Parathyroid adenoma (tissue), 2 donors: ENCODE data around the gene MFSD11.

ENCODE experiments used
- H2AFZ ChIP-seq: fragments of 300-600 bp; sonication (generic); one replicate; pipeline ENCODE4 v1.7.0; 2017; ENCODE audit warnings: antibody characterized with exemption, mild to moderate bottlenecking
- H3K27ac ChIP-seq: fragments of 300-600 bp; sonication (generic); one replicate; pipeline ENCODE4 v1.7.0; 2017
- H3K27me3 ChIP-seq: fragments of 300-600 bp; sonication (generic); one replicate; pipeline ENCODE4 v1.7.0; 2017; ENCODE audit warnings: low read length; ENCODE audit not compliant: control insufficient read depth, insufficient read depth
- H3K36me3 ChIP-seq: fragments of 300-600 bp; sonication (generic); one replicate; pipeline ENCODE4 v1.7.0; 2017; ENCODE audit warnings: low read length; ENCODE audit not compliant: control insufficient read depth, insufficient read depth
- H3K4me1 ChIP-seq: fragments of 300-600 bp; sonication (generic); one replicate; pipeline ENCODE4 v1.7.0; 2017; ENCODE audit warnings: control low read depth
- H3K4me2 ChIP-seq: fragments of 300-600 bp; sonication (generic); one replicate; pipeline ENCODE4 v1.7.0; 2017; ENCODE audit warnings: low read length
- H3K4me3 ChIP-seq: fragments of 300-600 bp; sonication (generic); one replicate; pipeline ENCODE4 v1.7.0; 2017; ENCODE audit warnings: low read depth, low read length
- H3K79me2 ChIP-seq: fragments of 300-600 bp; sonication (generic); one replicate; pipeline ENCODE4 v1.7.0; 2017; ENCODE audit warnings: control low read depth
- H3K9ac ChIP-seq: fragments of 300-600 bp; sonication (generic); one replicate; pipeline ENCODE4 v1.7.0; 2017; ENCODE audit warnings: mild to moderate bottlenecking
- H3K9me3 ChIP-seq: fragments of 300-600 bp; sonication (generic); one replicate; pipeline ENCODE4 v1.7.0; 2017; ENCODE audit warnings: low read length; ENCODE audit not compliant: control insufficient read depth
- TF ChIP-seq, protein P1 (sequence below): fragments of 300-600 bp; sonication (generic); IDR thresholded peaks from one replicate; pipeline ENCODE4 v1.7.0; 2017; ENCODE audit warnings: antibody characterized with exemption, mild to moderate bottlenecking
- donor health status: primary hyperparathyroidism.

MFSD11 gene

DNA sequence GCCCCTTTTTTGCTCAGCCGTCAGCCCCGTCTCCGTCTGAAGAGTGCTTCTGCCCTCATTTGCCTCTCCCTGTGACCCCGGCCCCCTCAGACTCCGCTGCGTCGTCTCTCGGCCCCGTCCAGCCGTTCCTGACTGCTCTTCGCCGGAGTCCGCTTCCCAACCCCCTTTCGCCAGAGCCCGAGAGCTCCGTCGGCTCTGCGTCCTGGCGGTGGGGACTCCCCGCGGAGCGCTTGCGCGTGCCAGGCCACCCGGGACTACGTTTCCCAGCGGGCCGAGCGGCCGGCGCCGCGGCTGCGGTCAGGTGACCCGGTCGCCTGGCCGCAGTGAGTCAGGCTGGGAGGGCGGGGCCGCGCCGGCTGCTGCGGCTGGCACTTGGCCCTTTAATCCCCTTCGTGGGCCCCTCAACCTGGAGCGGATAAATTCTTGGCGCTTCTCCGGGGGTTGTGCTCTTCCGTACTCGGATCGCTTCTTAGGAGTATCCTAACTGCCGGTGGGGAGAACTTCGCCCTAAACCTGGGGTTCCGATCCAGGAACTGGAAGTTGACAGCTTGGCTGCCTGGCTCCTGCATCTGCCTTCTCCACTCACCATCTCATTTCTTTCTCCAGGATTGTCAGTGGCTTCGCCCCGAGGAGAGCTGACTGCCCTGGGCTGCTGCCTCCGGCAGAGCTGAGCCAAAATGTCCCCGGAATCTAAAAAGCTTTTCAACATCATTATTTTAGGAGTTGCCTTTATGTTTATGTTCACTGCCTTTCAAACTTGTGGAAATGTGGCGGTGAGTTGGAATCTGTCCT, at the start of gene MFSD11:
Gene MFSD11 (plus strand): TSS at position 444 of the 792 bp plus-strand sequence. CDS start 234 bp downstream, at position 678.
- Histone ChIP-seq H3K9ac (peak within 1 kb of the TSS; percentile 95), H3K4me3 (peak within 1 kb of the TSS; percentile 97), H3K9me3 (no peaks in the 10 kb centered on the region), H3K27me3 (no peaks in the 10 kb centered on the region), H3K79me2 (peaks cover 13% of the 10 kb centered on the region), H3K27ac (peak within 1 kb of the TSS; percentile 94), H3K4me1 (peaks cover 15% of the 10 kb centered on the region), H3K4me2 (peak within 1 kb of the TSS; percentile 100), H3K36me3 (no peaks in the 10 kb centered on the region), H2AFZ (peak within 1 kb of the TSS; percentile 75)
- TF ChIP-seq, protein P1, sequence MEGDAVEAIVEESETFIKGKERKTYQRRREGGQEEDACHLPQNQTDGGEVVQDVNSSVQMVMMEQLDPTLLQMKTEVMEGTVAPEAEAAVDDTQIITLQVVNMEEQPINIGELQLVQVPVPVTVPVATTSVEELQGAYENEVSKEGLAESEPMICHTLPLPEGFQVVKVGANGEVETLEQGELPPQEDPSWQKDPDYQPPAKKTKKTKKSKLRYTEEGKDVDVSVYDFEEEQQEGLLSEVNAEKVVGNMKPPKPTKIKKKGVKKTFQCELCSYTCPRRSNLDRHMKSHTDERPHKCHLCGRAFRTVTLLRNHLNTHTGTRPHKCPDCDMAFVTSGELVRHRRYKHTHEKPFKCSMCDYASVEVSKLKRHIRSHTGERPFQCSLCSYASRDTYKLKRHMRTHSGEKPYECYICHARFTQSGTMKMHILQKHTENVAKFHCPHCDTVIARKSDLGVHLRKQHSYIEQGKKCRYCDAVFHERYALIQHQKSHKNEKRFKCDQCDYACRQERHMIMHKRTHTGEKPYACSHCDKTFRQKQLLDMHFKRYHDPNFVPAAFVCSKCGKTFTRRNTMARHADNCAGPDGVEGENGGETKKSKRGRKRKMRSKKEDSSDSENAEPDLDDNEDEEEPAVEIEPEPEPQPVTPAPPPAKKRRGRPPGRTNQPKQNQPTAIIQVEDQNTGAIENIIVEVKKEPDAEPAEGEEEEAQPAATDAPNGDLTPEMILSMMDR, result no peak

DNA sequence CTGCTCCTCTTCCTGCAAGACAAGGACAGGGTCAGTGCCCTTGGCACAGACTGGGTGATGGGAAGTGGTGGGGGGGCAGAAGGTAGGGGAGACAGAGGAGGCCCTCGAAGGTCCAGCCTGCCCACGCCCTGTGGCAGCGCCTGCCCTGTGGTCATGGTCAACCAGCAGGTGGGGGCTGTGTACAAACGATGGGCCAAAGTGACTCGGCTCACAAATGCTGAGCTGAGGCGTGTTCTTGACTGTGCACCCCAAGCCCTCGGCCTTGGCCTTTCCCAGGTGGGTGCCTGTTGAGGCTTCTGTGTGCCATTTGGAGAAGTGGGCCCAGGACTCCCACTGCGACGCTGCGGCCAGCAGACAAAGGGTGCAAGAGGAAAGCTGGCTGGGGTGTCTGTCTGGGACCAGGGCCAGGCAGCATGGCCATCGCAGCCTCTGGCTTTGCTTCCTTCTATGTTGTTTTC, 49.7 kb upstream of the MFSD11 start:
- Histone ChIP-seq H3K9ac (no peak overlapping the region), H3K4me2 (peak overlapping the region; percentile 13), H3K27me3 (no peaks in the 10 kb centered on the region), H3K9me3 (no peaks in the 10 kb centered on the region), H3K79me2 (peaks cover 53% of the 10 kb centered on the region), H3K4me1 (peaks cover 11% of the 10 kb centered on the region), H2AFZ (no peak overlapping the region), H3K4me3 (no peak overlapping the region), H3K27ac (no peak overlapping the region), H3K36me3 (no peaks in the 10 kb centered on the region)
- TF ChIP-seq, protein P1, result peak; percentile 25

DNA sequence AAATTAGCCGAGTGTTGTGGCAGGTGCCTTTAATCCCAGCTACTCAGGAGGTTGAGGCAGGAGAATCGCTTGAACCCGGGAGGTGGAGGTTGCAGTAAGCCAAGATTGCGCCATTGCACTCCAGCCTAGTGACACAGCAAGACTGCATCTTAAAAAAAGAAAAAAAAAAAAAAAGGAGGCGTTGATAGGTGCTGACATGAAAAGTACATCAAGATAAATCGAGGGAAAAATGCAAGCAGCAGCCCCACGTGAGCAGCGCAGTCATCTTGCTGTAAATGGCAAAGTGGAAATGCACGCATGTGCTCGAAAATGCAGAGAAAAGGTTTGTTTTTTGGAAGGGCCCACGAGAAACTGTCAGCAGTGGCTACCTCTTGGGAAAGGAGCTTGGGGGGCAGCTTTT, 48.1 kb upstream of the MFSD11 start:
- Histone ChIP-seq H3K4me1 (peaks cover 15% of the 10 kb centered on the region), H3K27ac (peak overlapping the region; percentile 12)
- TF ChIP-seq, protein P1, result no peak

DNA sequence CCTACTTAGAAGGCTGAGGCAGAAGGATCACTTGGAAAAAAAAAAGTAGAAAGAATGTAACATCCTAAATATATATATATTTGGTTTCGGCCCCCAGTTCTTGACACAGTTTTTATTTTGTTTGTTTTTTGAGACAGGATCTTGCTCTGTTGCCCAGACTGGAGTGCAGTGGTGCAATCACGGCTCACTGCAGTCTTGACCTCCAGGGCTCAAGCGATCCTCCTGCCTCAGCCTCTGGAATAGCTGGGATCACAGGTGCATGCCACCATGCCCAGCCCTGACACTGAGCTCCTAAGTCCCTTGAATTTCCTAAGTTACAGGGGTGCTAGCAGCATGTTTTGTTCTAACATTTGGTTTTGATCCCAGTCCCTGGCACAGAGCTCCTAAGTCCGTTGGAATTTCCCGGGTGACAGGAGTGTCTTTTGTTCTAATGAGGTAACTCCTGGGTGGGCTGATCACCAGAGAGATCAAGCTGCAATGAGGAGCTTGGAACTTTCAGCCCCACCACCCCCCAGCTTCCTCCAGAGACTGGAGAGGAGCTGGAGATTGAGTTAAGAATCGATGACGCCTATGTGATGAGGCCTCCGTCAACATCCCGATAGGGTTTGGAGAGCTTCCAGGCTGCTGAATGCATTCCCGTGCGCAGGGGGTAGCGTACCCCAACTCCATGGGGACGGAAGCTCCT, 47.2 kb upstream of the MFSD11 start:
- Histone ChIP-seq H3K4me3 (no peak overlapping the region), H3K4me2 (no peak overlapping the region), H3K79me2 (peaks cover 45% of the 10 kb centered on the region), H3K27me3 (no peaks in the 10 kb centered on the region), H3K9me3 (no peaks in the 10 kb centered on the region), H3K9ac (no peak overlapping the region), H3K4me1 (peaks cover 20% of the 10 kb centered on the region), H3K36me3 (no peaks in the 10 kb centered on the region), H3K27ac (no peak overlapping the region), H2AFZ (no peak overlapping the region)
- TF ChIP-seq, protein P1, result no peak

More for the DNA sequence above, 48.1 kb upstream of the MFSD11 start:
- Histone ChIP-seq H3K4me2 (peak overlapping the region; percentile 58), H3K9ac (no peak overlapping the region), H2AFZ (no peak overlapping the region), H3K4me3 (no peak overlapping the region), H3K9me3 (no peaks in the 10 kb centered on the region), H3K79me2 (peaks cover 49% of the 10 kb centered on the region), H3K36me3 (no peaks in the 10 kb centered on the region), H3K27me3 (no peaks in the 10 kb centered on the region)
